Neural progenitor cell (in vitro differentiated cells): ENCODE results near the gene RNU5D-1. TPM values are rescaled to one million over a fixed set of nuclear protein-coding genes. Genes with fewer than 3 reads are reported as not detected.

ENCODE experiments used
- DNase-seq: peaks from one replicate; pipeline ENCODE4 v3.0.0-alpha.2; 2016; ENCODE audit warnings: low spot score
- H2AFZ ChIP-seq: fragments of 200-600 bp; sonication (generic); replicated peaks from 2 replicates; pipeline ENCODE4 v1.6.1; 2016; ENCODE audit warnings: antibody characterized with exemption
- H3F3A ChIP-seq: fragments of 200-600 bp; sonication (generic); 2 replicates; pipeline ENCODE4 v1.6.1; 2016; ENCODE audit warnings: antibody characterized with exemption, low read depth
- H3K27ac ChIP-seq: fragments of 200-600 bp; sonication (generic); 2 replicates; pipeline ENCODE4 v1.5.1; 2016; ENCODE audit warnings: mild to moderate bottlenecking
- H3K27me3 ChIP-seq: fragments of 200-600 bp; sonication (generic); 2 replicates; pipeline ENCODE4 v1.6.1; 2016; ENCODE audit warnings: mild to moderate bottlenecking, moderate library complexity
- H3K36me3 ChIP-seq: fragments of 200-600 bp; sonication (generic); 2 replicates; pipeline ENCODE4 v1.5.1; 2016
- H3K4me1 ChIP-seq: fragments of 200-600 bp; sonication (generic); 2 replicates; pipeline ENCODE4 v1.6.1; 2016; ENCODE audit warnings: mixed run types
- H3K4me2 ChIP-seq: fragments of 200-600 bp; sonication (generic); 2 replicates; pipeline ENCODE4 v1.6.1; 2016
- H3K4me3 ChIP-seq: fragments of 200-600 bp; sonication (generic); 2 replicates; pipeline ENCODE4 v1.5.1; 2016
- H3K79me2 ChIP-seq: fragments of 200-600 bp; sonication (generic); 2 replicates; pipeline ENCODE4 v1.6.1; 2016; ENCODE audit warnings: low read depth
- H3K9ac ChIP-seq: fragments of 200-600 bp; sonication (generic); 2 replicates; pipeline ENCODE4 v1.6.1; 2016
- H3K9me3 ChIP-seq: fragments of 200-600 bp; sonication (generic); 2 replicates; pipeline ENCODE4 v1.5.1; 2016; ENCODE audit warnings: low read depth
- H4K20me1 ChIP-seq: fragments of 200-600 bp; sonication (generic); 2 replicates; pipeline ENCODE4 v1.6.1; 2016; ENCODE audit warnings: low read depth
- H3K27ac Mint-ChIP-seq: 3 replicates; pipeline ENCODE4 v1.8.0; 2021; ENCODE audit warnings: mixed read lengths
- H3K27me3 Mint-ChIP-seq: 2 replicates; pipeline ENCODE4 v1.8.0; 2022; ENCODE audit warnings: low read depth, mild to moderate bottlenecking, inconsistent platforms, moderate library complexity, mixed read lengths; ENCODE audit not compliant: insufficient read depth
- H3K36me3 Mint-ChIP-seq: 3 replicates; pipeline ENCODE4 v1.8.0; 2021; ENCODE audit warnings: mixed read lengths
- H3K4me1 Mint-ChIP-seq: 3 replicates; pipeline ENCODE4 v1.8.0; 2021; ENCODE audit warnings: mixed read lengths
- H3K4me3 Mint-ChIP-seq: 3 replicates; pipeline ENCODE4 v1.8.0; 2021; ENCODE audit warnings: mild to moderate bottlenecking, moderate library complexity, mixed read lengths
- H3K9me3 Mint-ChIP-seq: 3 replicates; pipeline ENCODE4 v1.8.0; 2020; ENCODE audit warnings: mixed read lengths
- EZH2 ChIP-seq: fragments of 200-600 bp; sonication (generic); IDR thresholded peaks from 2 replicates; pipeline ENCODE4 v1.6.1; 2017; ENCODE audit warnings: antibody characterized with exemption, mild to moderate bottlenecking, moderate library complexity
- EZH2phosphoT487 ChIP-seq: fragments of 200-600 bp; sonication (generic); IDR thresholded peaks from 2 replicates; pipeline ENCODE4 v1.6.1; 2017; ENCODE audit warnings: antibody characterized with exemption
- total RNA-seq: library from RNA; depleted of rRNA; stranded (reverse); fragments of >200 nt; gene quantifications from 2 replicates; pipeline ENCODE4 v1.2.3, GENCODE V29; 2015; ENCODE audit warnings: low replicate concordance
- TF ChIP-seq, protein P1 (sequence below): fragments of 200-600 bp; sonication (generic); IDR thresholded peaks from 2 replicates; pipeline ENCODE4 v1.5.1; 2017; ENCODE audit warnings: antibody characterized with exemption, mild to moderate bottlenecking

The RNU5D-1 gene
- total RNA-seq, 1 donor from 2014 or later, result not detected

DNA sequence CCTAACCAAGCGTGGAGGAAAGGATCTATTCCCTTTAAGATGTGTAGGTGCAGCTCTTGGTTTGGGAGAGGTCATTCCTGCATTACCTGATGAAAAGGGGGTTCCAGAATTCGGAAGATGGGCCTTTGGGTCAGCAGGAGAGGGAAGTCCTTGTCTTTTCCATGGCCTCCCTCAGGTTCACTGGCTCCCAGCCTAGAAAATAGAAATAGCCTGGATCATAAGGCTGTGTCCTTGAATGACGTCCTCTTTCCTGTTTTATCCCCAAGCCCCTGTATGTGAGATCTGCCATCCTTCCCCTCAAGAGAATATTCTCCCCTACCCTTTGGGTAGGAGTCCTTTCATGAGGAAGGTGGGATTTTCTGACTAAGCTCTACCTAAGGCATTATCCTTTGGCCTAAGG, 29.9 kb upstream of the RNU5D-1 start:
- no peaks in the 10 kb centered on the region for H3K9me3 Mint-ChIP-seq
- Histone ChIP-seq H3K4me1 (no peaks in the 10 kb centered on the region), H2AFZ (no peak overlapping the region), H3F3A (peaks cover 6% of the 10 kb centered on the region), H3K9ac (no peak overlapping the region), H4K20me1 (no peaks in the 10 kb centered on the region), H3K36me3 (no peaks in the 10 kb centered on the region), H3K4me3 (no peak overlapping the region), H3K27ac (no peak overlapping the region), H3K4me2 (no peak overlapping the region), H3K9me3 (no peaks in the 10 kb centered on the region), H3K27me3 (no peaks in the 10 kb centered on the region), H3K79me2 (no peaks in the 10 kb centered on the region)
- H3K36me3 Mint-ChIP-seq, result peaks cover 37% of the 10 kb centered on the region
- no peak for DNase-seq
- no peak for TF ChIP-seq EZH2phosphoT487
- TF ChIP-seq EZH2, result no peak
- TF ChIP-seq, protein P1, sequence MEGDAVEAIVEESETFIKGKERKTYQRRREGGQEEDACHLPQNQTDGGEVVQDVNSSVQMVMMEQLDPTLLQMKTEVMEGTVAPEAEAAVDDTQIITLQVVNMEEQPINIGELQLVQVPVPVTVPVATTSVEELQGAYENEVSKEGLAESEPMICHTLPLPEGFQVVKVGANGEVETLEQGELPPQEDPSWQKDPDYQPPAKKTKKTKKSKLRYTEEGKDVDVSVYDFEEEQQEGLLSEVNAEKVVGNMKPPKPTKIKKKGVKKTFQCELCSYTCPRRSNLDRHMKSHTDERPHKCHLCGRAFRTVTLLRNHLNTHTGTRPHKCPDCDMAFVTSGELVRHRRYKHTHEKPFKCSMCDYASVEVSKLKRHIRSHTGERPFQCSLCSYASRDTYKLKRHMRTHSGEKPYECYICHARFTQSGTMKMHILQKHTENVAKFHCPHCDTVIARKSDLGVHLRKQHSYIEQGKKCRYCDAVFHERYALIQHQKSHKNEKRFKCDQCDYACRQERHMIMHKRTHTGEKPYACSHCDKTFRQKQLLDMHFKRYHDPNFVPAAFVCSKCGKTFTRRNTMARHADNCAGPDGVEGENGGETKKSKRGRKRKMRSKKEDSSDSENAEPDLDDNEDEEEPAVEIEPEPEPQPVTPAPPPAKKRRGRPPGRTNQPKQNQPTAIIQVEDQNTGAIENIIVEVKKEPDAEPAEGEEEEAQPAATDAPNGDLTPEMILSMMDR, result no peak
- peaks cover 2% of the 10 kb centered on the region for H3K27me3 Mint-ChIP-seq
- no peak overlapping the region for H3K27ac Mint-ChIP-seq
- H3K4me1 Mint-ChIP-seq, result no peaks in the 10 kb centered on the region
- H3K4me3 Mint-ChIP-seq, result no peak overlapping the region

DNA sequence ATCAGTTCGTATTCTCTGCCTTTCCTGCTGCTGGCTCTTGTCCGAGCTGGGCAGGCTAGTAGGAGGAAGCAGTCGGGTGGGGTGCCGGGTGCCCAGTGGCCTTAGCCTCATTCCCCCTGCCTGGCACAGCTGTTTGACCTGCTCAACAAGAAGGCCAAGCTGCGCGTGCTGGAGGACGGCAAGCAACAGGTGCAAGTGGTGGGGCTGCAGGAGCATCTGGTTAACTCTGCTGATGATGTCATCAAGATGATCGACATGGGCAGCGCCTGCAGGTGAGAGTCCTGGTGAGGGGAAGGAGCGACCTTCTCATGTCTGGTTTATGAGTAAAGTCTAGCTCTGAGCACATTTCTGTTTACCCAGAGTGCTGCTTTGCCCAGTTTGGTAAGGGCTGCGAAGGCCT, 28.1 kb upstream of the RNU5D-1 start:
- Histone ChIP-seq H3K9me3 (no peaks in the 10 kb centered on the region), H3K36me3 (no peaks in the 10 kb centered on the region), H3K9ac (no peak overlapping the region), H4K20me1 (no peaks in the 10 kb centered on the region), H3K4me1 (no peaks in the 10 kb centered on the region), H3F3A (peaks cover 4% of the 10 kb centered on the region), H3K27ac (no peak overlapping the region), H3K4me2 (no peak overlapping the region), H3K27me3 (no peaks in the 10 kb centered on the region), H3K4me3 (no peak overlapping the region), H2AFZ (no peak overlapping the region), H3K79me2 (no peaks in the 10 kb centered on the region)
- H3K4me1 Mint-ChIP-seq, result no peaks in the 10 kb centered on the region
- peaks cover 45% of the 10 kb centered on the region for H3K36me3 Mint-ChIP-seq
- H3K27ac Mint-ChIP-seq, result no peak overlapping the region
- no peaks in the 10 kb centered on the region for H3K9me3 Mint-ChIP-seq
- TF ChIP-seq EZH2phosphoT487 (no peak), EZH2 (no peak)
- TF ChIP-seq, protein P1, result no peak
- no peak for DNase-seq
- H3K27me3 Mint-ChIP-seq, result peaks cover 2% of the 10 kb centered on the region
- H3K4me3 Mint-ChIP-seq, result no peak overlapping the region

DNA sequence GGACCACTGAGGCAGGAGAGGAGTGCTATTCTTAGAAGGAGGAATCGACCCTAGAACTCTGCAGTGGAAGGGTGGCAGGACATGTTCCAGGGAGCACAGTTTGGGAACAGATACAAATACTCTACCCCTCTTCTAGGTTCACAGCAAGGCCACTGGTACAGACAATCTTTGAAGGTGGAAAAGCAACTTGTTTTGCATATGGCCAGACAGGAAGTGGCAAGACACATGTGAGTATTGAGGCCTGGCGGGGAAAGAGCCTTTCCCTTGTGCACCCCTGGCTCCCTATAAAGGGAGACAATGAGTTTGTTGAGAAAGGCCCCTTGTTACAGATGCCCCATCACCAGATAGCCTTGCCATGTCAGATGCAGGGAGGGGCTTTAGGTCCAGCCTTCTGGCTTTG, 26.4 kb upstream of the RNU5D-1 start:
- TF ChIP-seq EZH2phosphoT487 (no peak), EZH2 (no peak)
- TF ChIP-seq, protein P1, result no peak
- Histone ChIP-seq H4K20me1 (no peaks in the 10 kb centered on the region), H3K4me2 (no peak overlapping the region), H3K27ac (no peak overlapping the region), H3K4me3 (no peak overlapping the region), H3F3A (peaks cover 4% of the 10 kb centered on the region), H3K9ac (no peak overlapping the region), H3K27me3 (no peaks in the 10 kb centered on the region), H2AFZ (no peak overlapping the region), H3K9me3 (no peaks in the 10 kb centered on the region), H3K4me1 (no peaks in the 10 kb centered on the region), H3K36me3 (peaks cover 2% of the 10 kb centered on the region), H3K79me2 (no peaks in the 10 kb centered on the region)
- no peak overlapping the region for H3K27ac Mint-ChIP-seq
- H3K27me3 Mint-ChIP-seq, result peaks cover 2% of the 10 kb centered on the region
- peaks cover 47% of the 10 kb centered on the region for H3K36me3 Mint-ChIP-seq
- H3K4me3 Mint-ChIP-seq, result no peak overlapping the region
- H3K4me1 Mint-ChIP-seq, result no peaks in the 10 kb centered on the region
- no peaks in the 10 kb centered on the region for H3K9me3 Mint-ChIP-seq
- no peak for DNase-seq
